H1 (cell line): ENCODE data around the gene ARHGAP35. TPM values are rescaled to one million over a fixed set of nuclear protein-coding genes. Genes with fewer than 3 reads are reported as not detected.

Source experiments
- CTCF ChIA-PET: fragments of 300-600 bp; sonication (Branson Sonifier 250); formaldehyde crosslinking; loops from one replicate; lab custom pipeline; 2021; ENCODE audit not compliant: partially characterized antibody; lab: Charles Lee
- POLR2A ChIA-PET: fragments of 300-600 bp; sonication (Branson Sonifier 250); formaldehyde crosslinking; loops from one replicate; lab custom pipeline; 2021; ENCODE audit warnings: inconsistent platforms; ENCODE audit not compliant: partially characterized antibody; lab: Charles Lee
- DNase-seq, 2 experiments: peaks; one replicate each; pipeline versions ENCODE4 v3.0.0 to v3.0.0-alpha.2; 2010 to 2022; ENCODE audit warnings: low spot score in 2 of 2, low read depth in 1 of 2, mixed read lengths in 1 of 2
- FAIRE-seq: peaks from 2 replicates; lab custom pipeline; 2011; peaks lifted over from hg19 to GRCh38; lab: Jason Lieb, UNC
- H2AFZ ChIP-seq: 2 replicates; pipeline ENCODE4 v1.8.1; 2012; ENCODE audit warnings: low read length, inconsistent platforms
- H2AK5ac ChIP-seq: 2 replicates; pipeline ENCODE4 v1.6.1; 2013; ENCODE audit warnings: low read depth, low read length
- H2BK120ac ChIP-seq: replicated peaks from 2 replicates; pipeline ENCODE3; 2013; ENCODE audit warnings: low read depth, low read length, inconsistent platforms
- H2BK12ac ChIP-seq: 2 replicates; pipeline ENCODE4 v1.6.1; 2013; ENCODE audit warnings: low read depth, low read length
- H2BK15ac ChIP-seq: 2 replicates; pipeline ENCODE4 v1.6.1; 2013; ENCODE audit warnings: low read length
- H2BK20ac ChIP-seq: 2 replicates; pipeline ENCODE4 v1.6.1; 2013; ENCODE audit warnings: low read length
- H2BK5ac ChIP-seq: 2 replicates; pipeline ENCODE4 v1.6.1; 2013; ENCODE audit warnings: low read depth, low read length
- H3K14ac ChIP-seq: 2 replicates; pipeline ENCODE4 v1.6.1; 2013; ENCODE audit warnings: inconsistent platforms; ENCODE audit not compliant: insufficient read length
- H3K18ac ChIP-seq: 2 replicates; pipeline ENCODE4 v1.6.1; 2013; ENCODE audit warnings: low read length; ENCODE audit errors: extremely low read depth
- H3K23ac ChIP-seq: 2 replicates; pipeline ENCODE4 v1.6.1; 2013; ENCODE audit warnings: inconsistent platforms; ENCODE audit not compliant: insufficient read length
- H3K23me2 ChIP-seq: 2 replicates; pipeline ENCODE4 v1.6.1; 2013; ENCODE audit warnings: low read depth, low read length
- H3K27ac ChIP-seq: 2 replicates; pipeline ENCODE4 v1.6.1; 2011; ENCODE audit warnings: low read depth, low read length, inconsistent platforms
- H3K27me3 ChIP-seq, 4 experiments: replicated peaks in 1 of 4; 1 replicate in 1 of 4; 2 replicates in 3 of 4; pipeline versions ENCODE4 v1.6.1 to v1.8.1; 2011 to 2013; ENCODE audit warnings: low read length in 3 of 4, mild to moderate bottlenecking in 3 of 4, inconsistent platforms in 2 of 4, mixed read lengths in 2 of 4, moderate library complexity in 1 of 4; ENCODE audit not compliant: control insufficient read depth in 3 of 4, insufficient read depth in 3 of 4; ENCODE audit errors: extremely low read depth in 1 of 4
- H3K36me3 ChIP-seq, 4 experiments: 2 replicates each; pipeline versions ENCODE4 v1.6.1 to v1.8.1; 2011 to 2013; ENCODE audit warnings: mild to moderate bottlenecking in 4 of 4, low read length in 3 of 4, moderate library complexity in 2 of 4, control low read depth in 1 of 4, inconsistent platforms in 1 of 4; ENCODE audit not compliant: insufficient read depth in 4 of 4, control insufficient read depth in 2 of 4
- H3K4ac ChIP-seq: replicated peaks from 2 replicates; pipeline ENCODE3; 2013; ENCODE audit warnings: low read length, low read depth, mixed read lengths, inconsistent platforms; ENCODE audit not compliant: insufficient read length
- H3K4me1 ChIP-seq, 4 experiments: replicated peaks in 1 of 4; 1 replicate in 1 of 4; 2 replicates in 3 of 4; pipeline versions ENCODE4 v1.6.1 to v1.8.1; 2011 to 2013; ENCODE audit warnings: low read length in 3 of 4, inconsistent platforms in 2 of 4, mixed read lengths in 1 of 4; ENCODE audit not compliant: insufficient read depth in 4 of 4, control insufficient read depth in 3 of 4
- H3K4me2 ChIP-seq, 2 experiments: 2 replicates each; pipeline versions ENCODE4 v1.6.1 to v1.8.1; 2011 to 2013; ENCODE audit warnings: low read depth in 2 of 2, low read length in 2 of 2, control low read depth in 1 of 2, inconsistent platforms in 1 of 2, mild to moderate bottlenecking in 1 of 2; ENCODE audit not compliant: insufficient read depth in 1 of 2
- H3K4me3 ChIP-seq, 4 experiments: fragments of 200-600, 300-600 bp in 1 of 4; sonication (generic), shearing (Covaris generic), sonication (Bioruptor Twin) in 1 of 4; 2 replicates each; pipeline versions ENCODE4 v1.5.1 to v1.8.1; 2011 to 2016; ENCODE audit warnings: low read length in 4 of 4, low read depth in 3 of 4, control low read depth in 2 of 4, inconsistent platforms in 2 of 4, mild to moderate bottlenecking in 2 of 4, mixed read lengths in 1 of 4, moderate library complexity in 1 of 4; ENCODE audit not compliant: insufficient read depth in 2 of 4; ENCODE audit errors: extremely low read depth in 1 of 4
- H3K56ac ChIP-seq: replicated peaks from 2 replicates; pipeline ENCODE3; 2013; ENCODE audit warnings: low read depth, mild to moderate bottlenecking, mixed read lengths, low read length, inconsistent platforms; ENCODE audit not compliant: insufficient read length
- H3K79me1 ChIP-seq: 2 replicates; pipeline ENCODE4 v1.6.1; 2013; ENCODE audit warnings: low read depth, low read length, control low read depth
- H3K79me2 ChIP-seq, 2 experiments: 2 replicates each; pipeline versions ENCODE4 v1.6.1 to v1.8.1; 2012 to 2013; ENCODE audit warnings: low read length in 2 of 2, mild to moderate bottlenecking in 2 of 2, inconsistent platforms in 1 of 2; ENCODE audit not compliant: insufficient read depth in 2 of 2, control insufficient read depth in 1 of 2
- H3K9ac ChIP-seq, 4 experiments: replicated peaks in 1 of 4; 1 replicate in 1 of 4; 2 replicates in 3 of 4; pipeline versions ENCODE4 v1.6.1 to v1.8.1; 2011 to 2013; ENCODE audit warnings: low read depth in 3 of 4, low read length in 3 of 4, control low read depth in 2 of 4, mild to moderate bottlenecking in 2 of 4, moderate library complexity in 2 of 4, inconsistent platforms in 1 of 4; ENCODE audit errors: extremely low read depth in 1 of 4
- H3K9me3 ChIP-seq, 2 experiments: 2 replicates each; pipeline versions ENCODE4 v1.6.1 to v1.8.1; 2012 to 2013; ENCODE audit warnings: mild to moderate bottlenecking in 2 of 2, moderate library complexity in 2 of 2, control low read depth in 1 of 2, inconsistent platforms in 1 of 2, low read depth in 1 of 2, low read length in 1 of 2, mixed read lengths in 1 of 2; ENCODE audit not compliant: insufficient read depth in 2 of 2
- H4K20me1 ChIP-seq, 2 experiments: replicated peaks in 1 of 2; 2 replicates each; pipeline versions ENCODE3 to v1.8.1; 2011 to 2013; ENCODE audit warnings: inconsistent platforms in 2 of 2, low read length in 2 of 2, mild to moderate bottlenecking in 1 of 2; ENCODE audit not compliant: insufficient read depth in 2 of 2, control insufficient read depth in 1 of 2
- H4K5ac ChIP-seq: 2 replicates; pipeline ENCODE4 v1.6.1; 2013; ENCODE audit warnings: low read length, low read depth, mixed read lengths, inconsistent platforms; ENCODE audit not compliant: insufficient read length
- H4K8ac ChIP-seq: 2 replicates; pipeline ENCODE4 v1.8.0; 2013; ENCODE audit warnings: mild to moderate bottlenecking, moderate library complexity, low read length, inconsistent platforms; ENCODE audit not compliant: insufficient read depth; ENCODE audit errors: extremely low read depth
- H4K91ac ChIP-seq: replicated peaks from 2 replicates; pipeline ENCODE3; 2013; ENCODE audit warnings: low read length, mixed read lengths, inconsistent platforms; ENCODE audit not compliant: insufficient read length
- BACH1 ChIP-seq: IDR thresholded peaks from 2 replicates; pipeline ENCODE4 v1.6.1; 2012; ENCODE audit warnings: low read length, improper control_type of control experiment
- BCL11A ChIP-seq, 2 experiments: IDR thresholded peaks; one replicate each; pipeline ENCODE4 v1.6.1; 2011; ENCODE audit warnings: low read depth in 2 of 2, low read length in 2 of 2, mild to moderate bottlenecking in 2 of 2
- JUN ChIP-seq: IDR thresholded peaks from 2 replicates; pipeline ENCODE4 v1.6.1; 2011; ENCODE audit warnings: low read depth, mild to moderate bottlenecking, improper control_type of control experiment, low read length
- POLR2A ChIP-seq, 2 experiments: IDR thresholded peaks; 1 replicate in 1 of 2; 2 replicates in 1 of 2; pipeline ENCODE4 v1.6.1; 2011; ENCODE audit warnings: low read depth in 2 of 2, low read length in 2 of 2, mild to moderate bottlenecking in 2 of 2; ENCODE audit errors: control extremely low read depth in 1 of 2
- POLR2AphosphoS5 ChIP-seq: IDR thresholded peaks from 2 replicates; pipeline ENCODE4 v1.6.1; 2011; ENCODE audit warnings: low read depth, low read length
- SP2 ChIP-seq: IDR thresholded peaks from 2 replicates; pipeline ENCODE4 v1.6.1; 2012; ENCODE audit warnings: mild to moderate bottlenecking, low read length, inconsistent platforms
- TBP ChIP-seq: IDR thresholded peaks from 2 replicates; pipeline ENCODE4 v1.6.1; 2011; ENCODE audit warnings: low read depth, low read length, improper control_type of control experiment
- WGBS, 2 experiments: shearing (Covaris generic) in 1 of 2; methylation state at CpG; one replicate each; pipeline versions ENCODE4 v1.1.6 to v1.1.7; 2013 to 2015; ENCODE audit warnings: low lambda C conversion rate in 2 of 2, mixed read lengths in 2 of 2, inconsistent platforms in 1 of 2, low coverage in 1 of 2, missing lambda C conversion rate in 1 of 2; ENCODE audit not compliant: insufficient replicate concordance in 2 of 2, insufficient coverage in 1 of 2, insufficient read length in 1 of 2; ENCODE audit errors: extremely low coverage in 1 of 2, missing lambda C conversion rate in 1 of 2; 5-methylcytosine and 5-hydroxymethylcytosine counted together
- polyA plus RNA-seq, 7 experiments: library from polyadenylated mRNA; depleted of rRNA in 3 of 7; stranded (reverse) in 5 of 7; unstranded in 2 of 7; fragments of >200 nt in 5 of 7; fragments of 200-250 nt in 2 of 7; gene quantifications; 1 replicate in 5 of 7; 2 replicates in 1 of 7; 4 replicates in 1 of 7; pipeline versions ENCODE4 v1.2.1 to v1.2.3, GENCODE V29; 2011 to 2013; ENCODE audit warnings: missing spikeins in 2 of 7, mixed read lengths in 2 of 7
- total RNA-seq: library from RNA; stranded (reverse); fragmentation: NEBNext Ultra II Directional; extraction: Animal tissue kit (Norgen Biotek cat#: 25700); gene quantifications from 2 replicates; pipeline ENCODE4 v1.2.1, GENCODE V29; 2021

ARHGAP35 gene
- total and polyA plus RNA-seq, 2 of the 8 experiments (the other 6 are each of a cell fraction or from before 2014, with no cell fraction given) = 29.7 to 64.5 TPM

GRCh38 chr19:46896076-46896794 lies 35.4 kb downstream of the ARHGAP35 start:
- H3K18ac ChIP-seq = no peak overlapping the region
- H2BK12ac ChIP-seq = no peak overlapping the region
- ChIA-PET CTCF (interaction anchor here (0.6 to 1.7 kb wide), 5 partner anchors 11 to 183 kb away, joined by 3 to 6 read pairs (median 3); no protein-coding TSS in a partner anchor), POLR2A (interaction anchor here (0.7 to 1.5 kb wide), 7 partner anchors 11 to 247 kb away, joined by 3 to 5 read pairs (median 3); partner anchors contain the start of gene ZC3H4)
- no peak overlapping the region for H2AFZ ChIP-seq
- H4K20me1 ChIP-seq = peaks cover 6 to 7% of the 10 kb centered on the region in 2 experiments
- H3K23ac ChIP-seq = no peak overlapping the region
- H3K4me2 ChIP-seq = no peak overlapping the region
- FAIRE-seq = no peak
- no peak overlapping the region for H3K9ac ChIP-seq
- H3K4ac ChIP-seq = no peak overlapping the region
- H3K79me1 ChIP-seq = peaks cover 8% of the 10 kb centered on the region
- no peaks in the 10 kb centered on the region for H3K23me2 ChIP-seq
- H2AK5ac ChIP-seq = no peak overlapping the region
- no peak overlapping the region for H2BK5ac ChIP-seq
- no peak overlapping the region for H4K5ac ChIP-seq
- H3K56ac ChIP-seq = no peak overlapping the region
- no peak overlapping the region for H2BK120ac ChIP-seq
- H3K4me1 ChIP-seq = peaks cover 0 to 6% (median 1%) of the 10 kb centered on the region in 4 experiments; a peak in 3 of 7 replicates
- H3K14ac ChIP-seq = no peak overlapping the region
- H3K27ac ChIP-seq = no peak overlapping the region
- TF ChIP-seq JUN (no peak), BACH1 (no peak), TBP (no peak), POLR2AphosphoS5 (no peak), BCL11A (IDR thresholded peaks at IDR 0.05; ENCODE audit: low read depth in 2 of 2, low read length in 2 of 2) (no peak), SP2 (no peak), POLR2A (IDR thresholded peaks at IDR 0.05; ENCODE audit: control extremely low read depth in 1 of 2, low read depth in 2 of 2, low read length in 2 of 2) (no peak)
- no peak overlapping the region for H4K8ac ChIP-seq
- H4K91ac ChIP-seq = no peak overlapping the region
- WGBS, 2 experiments = 94% methylated on average over 10 of the region's 10 CpGs; no CpG with 5 or more reads in 1 of the 2 experiments
- no peak for DNase-seq
- H2BK20ac ChIP-seq = no peak overlapping the region
- H3K27me3 ChIP-seq = no peaks in the 10 kb centered on the region
- no peak overlapping the region for H3K4me3 ChIP-seq
- no peaks in the 10 kb centered on the region for H3K36me3 ChIP-seq
- no peaks in the 10 kb centered on the region for H3K9me3 ChIP-seq
- H2BK15ac ChIP-seq = no peak overlapping the region
- peaks cover 3 to 89% of the 10 kb centered on the region in 2 experiments; a peak in 3 of 4 replicates for H3K79me2 ChIP-seq
